Glutamatergic neuron (in vitro differentiated cells): Measurements from ENCODE around the gene CERS4. TPM values are rescaled to one million over a fixed set of nuclear protein-coding genes. Genes with fewer than 3 reads are reported as not detected.
A peak's percentile ranks its signal among the peaks of the same experiment; 100 is the strongest.

ENCODE experiments used
- DNase-seq: peaks from one replicate; pipeline ENCODE4 v3.0.0; 2022
- H3K27ac Mint-ChIP-seq: one replicate; pipeline ENCODE4 v1.8.0; 2020; ENCODE audit warnings: mild to moderate bottlenecking, mixed read lengths, inconsistent platforms; ENCODE audit not compliant: unreplicated experiment
- H3K27me3 Mint-ChIP-seq: one replicate; pipeline ENCODE4 v1.8.0; 2020; ENCODE audit warnings: mild to moderate bottlenecking, moderate library complexity, mixed read lengths, inconsistent platforms; ENCODE audit not compliant: unreplicated experiment
- H3K36me3 Mint-ChIP-seq: one replicate; pipeline ENCODE4 v1.8.0; 2020; ENCODE audit warnings: mild to moderate bottlenecking, mixed read lengths, inconsistent platforms; ENCODE audit not compliant: unreplicated experiment
- H3K4me1 Mint-ChIP-seq: one replicate; pipeline ENCODE4 v1.8.0; 2020; ENCODE audit warnings: mild to moderate bottlenecking, low read depth, mixed read lengths, inconsistent platforms; ENCODE audit not compliant: unreplicated experiment
- H3K4me3 Mint-ChIP-seq: one replicate; pipeline ENCODE4 v1.8.0; 2020; ENCODE audit warnings: mild to moderate bottlenecking, mixed read lengths, inconsistent platforms; ENCODE audit not compliant: unreplicated experiment
- H3K9me3 Mint-ChIP-seq: one replicate; pipeline ENCODE4 v1.8.0; 2020; ENCODE audit warnings: mild to moderate bottlenecking, moderate library complexity, mixed read lengths, inconsistent platforms; ENCODE audit not compliant: unreplicated experiment
- CTCF ChIP-seq: fragments of 200-600 bp; sonication (generic); IDR thresholded peaks from one replicate; pipeline ENCODE4 v1.5.0; 2021; ENCODE audit not compliant: partially characterized antibody, unreplicated experiment
- total RNA-seq: library from RNA; stranded (reverse); fragmentation: NEBNext Ultra II Directional; extraction: Animal tissue kit (Norgen Biotek cat#: 25700); gene quantifications from one replicate; pipeline ENCODE4 v1.2.1, GENCODE V29; 2021; ENCODE audit not compliant: unreplicated experiment

Gene CERS4
- total RNA-seq, 1 donor from 2014 or later = 27.3 TPM

GRCh38 chr19:8240274-8241229 is 31.4 kb downstream of the CERS4 start:
- peaks cover 11% of the 10 kb centered on the region for H3K9me3 Mint-ChIP-seq
- H3K27me3 Mint-ChIP-seq = peaks cover 12% of the 10 kb centered on the region
- DNase-seq = peak; percentile 74
- peaks cover 4% of the 10 kb centered on the region for H3K36me3 Mint-ChIP-seq
- peak overlapping the region; percentile 30 for H3K4me3 Mint-ChIP-seq
- no peak for TF ChIP-seq CTCF
- H3K27ac Mint-ChIP-seq = peak overlapping the region; percentile 68
- peaks cover 14% of the 10 kb centered on the region for H3K4me1 Mint-ChIP-seq

DNA sequence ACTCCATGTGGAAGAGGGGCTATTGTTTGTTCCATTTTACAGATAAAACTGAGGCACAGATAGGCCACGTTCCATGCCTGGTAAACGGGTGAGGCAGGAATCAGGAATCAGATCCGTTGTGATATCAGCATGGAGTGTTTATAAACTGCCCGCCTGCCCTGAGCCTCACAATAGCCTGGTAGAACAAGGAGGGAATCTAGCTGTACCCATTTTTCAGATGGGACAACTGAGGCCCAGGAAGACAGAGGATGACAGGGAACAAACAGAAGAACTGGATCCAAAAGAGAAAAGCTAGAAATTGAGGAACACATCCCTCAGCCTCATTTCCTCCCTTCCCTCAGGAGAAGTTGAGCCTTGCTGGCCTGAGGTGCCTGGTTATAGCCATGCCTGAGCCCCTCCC is 32.5 kb downstream of the CERS4 start:
- Mint-ChIP-seq H3K27ac (peak overlapping the region; percentile 39), H3K4me1 (peaks cover 14% of the 10 kb centered on the region), H3K27me3 (peaks cover 11% of the 10 kb centered on the region), H3K36me3 (peaks cover 4% of the 10 kb centered on the region), H3K4me3 (no peak overlapping the region), H3K9me3 (peaks cover 10% of the 10 kb centered on the region)
- TF ChIP-seq CTCF = no peak
- DNase-seq = no peak

- H3K4me1 Mint-ChIP-seq = peaks cover 14% of the 10 kb centered on the region
- TF ChIP-seq CTCF = no peak
- no peak for DNase-seq
- peaks cover 4% of the 10 kb centered on the region for H3K36me3 Mint-ChIP-seq
- H3K4me3 Mint-ChIP-seq = no peak overlapping the region
- peaks cover 11% of the 10 kb centered on the region for H3K27me3 Mint-ChIP-seq
- H3K27ac Mint-ChIP-seq = no peak overlapping the region
- peaks cover 10% of the 10 kb centered on the region for H3K9me3 Mint-ChIP-seq
These were observed 33.1 kb downstream of the CERS4 start for GRCh38 chr19:8242211-8242821.

GRCh38 chr19:8243146-8243545 is 34.0 kb downstream of the CERS4 start:
- peaks cover 4% of the 10 kb centered on the region for H3K36me3 Mint-ChIP-seq

More at GRCh38 chr19:8243146-8243545, 34.0 kb downstream of the CERS4 start:
- Mint-ChIP-seq H3K9me3 (peaks cover 10% of the 10 kb centered on the region), H3K4me1 (peaks cover 11% of the 10 kb centered on the region), H3K27me3 (peaks cover 11% of the 10 kb centered on the region), H3K27ac (no peak overlapping the region), H3K4me3 (no peak overlapping the region)
- no peak for TF ChIP-seq CTCF
- no peak for DNase-seq
